Measurements from ENCODE around the gene JAZF1. TPM values are rescaled to one million over a fixed set of nuclear protein-coding genes. Genes with fewer than 3 reads are reported as not detected.

JAZF1 gene
- total RNA-seq, 1 experiment from 2014 or later, result 3.4 TPM

DNA sequence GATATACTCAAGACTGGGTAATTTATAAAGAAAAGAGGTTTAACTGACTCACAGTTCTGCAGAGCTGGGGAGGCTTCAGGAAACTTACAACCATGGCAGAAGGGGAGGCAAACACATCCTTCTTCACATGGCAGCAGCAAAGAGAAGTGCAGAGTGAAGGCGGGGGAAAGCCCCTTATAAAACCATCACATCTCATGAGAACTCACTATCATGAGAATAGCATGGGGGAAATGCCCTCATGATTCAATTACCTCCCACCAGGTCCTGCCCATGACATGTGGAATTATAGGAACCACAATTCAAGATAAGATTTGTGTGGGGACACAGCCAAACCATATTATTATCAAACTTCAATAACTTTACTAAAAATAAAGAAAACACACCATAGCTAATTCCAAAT is 30.4 kb upstream of the JAZF1 start (continued):
- TF ChIP-seq CBX3 (IDR thresholded peaks at IDR 0.05; ENCODE audit: low read depth), result no peak

- H4K20me1 ChIP-seq (ENCODE audit: insufficient read depth), result no peaks in the 10 kb centered on the region
- DNase-seq (ENCODE audit: low read depth, low spot score) (no peak), ATAC-seq (no peak)
- H3K9me2 ChIP-seq (ENCODE audit: insufficient read depth), result no peaks in the 10 kb centered on the region
- no peak overlapping the region for H3K4me2 ChIP-seq (ENCODE audit: low read length)
- H2AFZ ChIP-seq (ENCODE audit: low read depth, low read length, poor library complexity, severe bottlenecking), result no peak overlapping the region
- RAD21 ChIA-PET (ENCODE audit: low non-redundant PET in 1 of 2, low total read pairs in 2 of 2, uncharacterized antibody in 2 of 2, unreplicated experiment in 2 of 2), result no interaction called here
- POLR2A ChIA-PET, result no interaction called here
- intact Hi-C loops (cut with micrococcal nuclease), result no loop called here
- CTCF ChIA-PET, result no interaction called here
- no peak overlapping the region for H3K27ac ChIP-seq (ENCODE audit: low read depth, low read length)
- H3K9me3 ChIP-seq (ENCODE audit: control insufficient read depth in 1 of 2, insufficient read depth in 1 of 2, low read depth in 1 of 2, low read length in 2 of 2), result no peaks in the 10 kb centered on the region
- H3K9ac ChIP-seq (ENCODE audit: low read length), result no peak overlapping the region
- BruUV-seq (replicated peaks), result no TSS peak
- peaks cover 0 to 4% of the 10 kb centered on the region in 2 experiments; a peak in 1 of 4 replicates for H3K4me1 ChIP-seq (ENCODE audit: control insufficient read depth in 1 of 2, insufficient read depth in 2 of 2, low read length in 2 of 2)
- H3K79me2 ChIP-seq (ENCODE audit: insufficient read depth, low read length), result no peaks in the 10 kb centered on the region
- TF ChIP-seq SRF (IDR thresholded peaks at IDR 0.05; ENCODE audit: low read depth), result no peak
- TF ChIP-seq FOSL1 (IDR thresholded peaks at IDR 0.05; ENCODE audit: low read depth), result no peak
- TF ChIP-seq ZNF274 (IDR thresholded peaks at IDR 0.05; ENCODE audit: low read depth, low read length), result no peak
- no peak for TF ChIP-seq SIN3A (IDR thresholded peaks at IDR 0.05; ENCODE audit: low read depth)
- TF ChIP-seq, protein P1, sequence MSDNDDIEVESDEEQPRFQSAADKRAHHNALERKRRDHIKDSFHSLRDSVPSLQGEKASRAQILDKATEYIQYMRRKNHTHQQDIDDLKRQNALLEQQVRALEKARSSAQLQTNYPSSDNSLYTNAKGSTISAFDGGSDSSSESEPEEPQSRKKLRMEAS (IDR thresholded peaks at IDR 0.05), result no peak
- TF ChIP-seq ZFX (IDR thresholded peaks at IDR 0.05), result no peak
- no peak for TF ChIP-seq CBX3 (IDR thresholded peaks at IDR 0.05; ENCODE audit: low read depth)
- TF ChIP-seq YY1 (IDR thresholded peaks at IDR 0.05; ENCODE audit: extremely low read depth, insufficient replicate concordance, low read depth, low read length), result no peak
- H3K27me3 ChIP-seq (ENCODE audit: insufficient read depth, low read length), result no peaks in the 10 kb centered on the region
- H3K36me3 ChIP-seq (ENCODE audit: control insufficient read depth in 1 of 2, insufficient read depth in 2 of 2, low read length in 2 of 2), result no peaks in the 10 kb centered on the region
- no peak overlapping the region for H3K4me3 ChIP-seq (replicated peaks in 1 of 2; ENCODE audit: low read depth in 1 of 2, low read length in 2 of 2)
Measured at GRCh38 chr7:28208506-28208905, 27.9 kb upstream of the JAZF1 start.

DNA sequence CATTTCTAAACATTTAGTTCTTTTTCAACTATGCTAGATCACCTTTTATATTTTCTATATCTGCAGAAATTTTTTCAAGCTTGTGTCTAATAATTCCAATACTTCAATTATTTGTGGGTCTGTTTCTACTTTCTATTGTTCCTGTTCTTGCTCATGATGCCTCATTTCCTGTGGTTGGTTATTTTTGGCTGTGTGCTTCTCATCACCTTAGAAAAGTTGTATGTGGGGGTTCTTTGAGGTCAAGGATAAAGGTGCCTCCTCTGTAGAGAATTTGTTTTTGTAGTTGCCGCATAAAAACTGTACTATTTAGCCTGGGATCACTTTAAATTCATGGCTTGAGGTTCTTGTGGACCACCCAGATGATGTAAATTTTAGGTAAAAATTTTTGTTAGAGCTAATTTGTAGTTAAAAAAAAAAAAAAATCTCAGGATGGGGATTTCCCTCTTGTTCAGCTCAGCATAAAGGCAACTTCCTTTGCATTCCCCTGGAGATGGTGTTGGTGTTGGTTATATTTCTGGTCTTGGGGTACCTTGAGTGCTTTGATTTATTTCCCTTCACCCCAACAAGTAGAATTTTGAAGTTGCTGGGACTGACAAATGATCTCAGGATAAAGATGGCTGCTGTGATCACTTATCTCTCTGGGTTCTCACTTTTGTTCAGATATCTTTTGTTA is 27.0 kb upstream of the JAZF1 start:
- no TSS peak for BruUV-seq (replicated peaks)
- Histone ChIP-seq H3K27ac (ENCODE audit: low read depth, low read length) (no peak overlapping the region), H3K79me2 (ENCODE audit: insufficient read depth, low read length) (no peaks in the 10 kb centered on the region), H3K9me2 (ENCODE audit: insufficient read depth) (no peaks in the 10 kb centered on the region), H3K4me2 (ENCODE audit: low read length) (peak overlapping the region; percentile 4; the same call in 1 of the 2 replicates), H4K20me1 (ENCODE audit: insufficient read depth) (no peaks in the 10 kb centered on the region), H3K4me1 (ENCODE audit: control insufficient read depth in 1 of 2, insufficient read depth in 2 of 2, low read length in 2 of 2) (peaks cover 0 to 4% of the 10 kb centered on the region in 2 experiments; a peak in 1 of 4 replicates), H3K4me3 (replicated peaks in 1 of 2; ENCODE audit: low read depth in 1 of 2, low read length in 2 of 2) (no peak overlapping the region), H3K36me3 (ENCODE audit: control insufficient read depth in 1 of 2, insufficient read depth in 2 of 2, low read length in 2 of 2) (no peaks in the 10 kb centered on the region), H3K9ac (ENCODE audit: low read length) (no peak overlapping the region), H3K9me3 (ENCODE audit: control insufficient read depth in 1 of 2, insufficient read depth in 1 of 2, low read depth in 1 of 2, low read length in 2 of 2) (no peaks in the 10 kb centered on the region), H2AFZ (ENCODE audit: low read depth, low read length, poor library complexity, severe bottlenecking) (no peak overlapping the region), H3K27me3 (ENCODE audit: insufficient read depth, low read length) (no peaks in the 10 kb centered on the region)
- no peak for DNase-seq (ENCODE audit: low read depth, low spot score)
- RAD21 ChIA-PET (ENCODE audit: low non-redundant PET in 1 of 2, low total read pairs in 2 of 2, uncharacterized antibody in 2 of 2, unreplicated experiment in 2 of 2), result no interaction called here
- CTCF ChIA-PET, result no interaction called here
- intact Hi-C loops (cut with micrococcal nuclease), result no loop called here
- TF ChIP-seq YY1 (IDR thresholded peaks at IDR 0.05; ENCODE audit: extremely low read depth, insufficient replicate concordance, low read depth, low read length) (no peak), SRF (IDR thresholded peaks at IDR 0.05; ENCODE audit: low read depth) (no peak), ATF3 (IDR thresholded peaks at IDR 0.05) (no peak), POLR2AphosphoS5 (IDR thresholded peaks at IDR 0.05; ENCODE audit: low read depth, low read length) (no peak), ZFX (IDR thresholded peaks at IDR 0.05) (no peak), REST (IDR thresholded peaks at IDR 0.05; ENCODE audit: low read depth) (no peak), RAD21 (IDR thresholded peaks at IDR 0.05; ENCODE audit: low read depth) (no peak), CBX3 (IDR thresholded peaks at IDR 0.05; ENCODE audit: low read depth) (no peak), EZH2 (IDR thresholded peaks at IDR 0.05) (no peak), JUND (IDR thresholded peaks at IDR 0.05) (no peak), CEBPB (IDR thresholded peaks at IDR 0.05; ENCODE audit: low read depth) (no peak), EGR1 (IDR thresholded peaks at IDR 0.05; ENCODE audit: low read depth) (no peak)
- TF ChIP-seq, protein P1 (IDR thresholded peaks at IDR 0.05), result no peak
- POLR2A ChIA-PET, result no interaction called here
- no peak for ATAC-seq
